Measurements from ENCODE around the gene TTC4.
"Not testable (repeated sequence)": the region's sequence is repeated elsewhere in the genome, so short reads cannot be mapped to it uniquely, and the experiment has no call there.

TTC4 gene

DNA sequence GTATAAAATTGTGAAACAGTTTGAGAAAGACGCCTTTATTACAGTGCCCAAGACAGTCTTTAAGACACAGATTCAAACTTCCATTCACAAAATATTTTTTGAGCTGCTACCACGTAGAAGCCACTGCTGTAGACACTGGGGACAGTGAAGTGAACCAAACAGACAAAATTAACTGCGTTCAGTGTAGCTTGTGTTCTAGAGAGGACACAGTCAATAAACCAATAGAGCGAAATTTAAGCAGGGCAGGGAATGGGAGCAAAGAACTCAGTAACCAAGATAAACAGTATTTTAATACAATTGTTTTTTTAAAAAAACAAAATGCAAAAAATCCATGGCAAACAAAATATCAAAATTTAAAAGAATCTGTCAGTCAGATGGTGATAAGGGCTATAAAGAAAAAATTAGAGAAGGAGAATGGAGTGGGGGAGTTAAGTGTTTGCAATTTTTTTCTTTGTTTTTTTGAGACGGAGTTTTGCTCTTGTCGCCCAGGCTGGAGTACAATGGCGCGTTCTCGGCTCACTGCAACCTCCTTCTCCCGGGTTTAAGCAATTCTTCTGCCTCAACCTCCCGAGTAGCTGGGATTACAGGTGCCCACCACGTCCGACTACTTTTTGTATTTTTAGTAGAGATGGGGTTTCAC lies 49.4 kb downstream of the TTC4 start:
- Histone ChIP-seq H3K27me3 (ENCODE audit: control insufficient read depth, insufficient read depth, low read length) (no peaks in the 10 kb centered on the region), H3K4me3 (ENCODE audit: low read length) (peak overlapping the region; percentile 11; the same call in 1 of the 2 replicates), H3K9me3 (ENCODE audit: control insufficient read depth, insufficient read depth, low read length) (no peaks in the 10 kb centered on the region), H3K27ac (ENCODE audit: low read length) (no peak overlapping the region), H3K4me1 (ENCODE audit: control insufficient read depth, insufficient read depth, low read length) (0 out of 2 replicates have a peak, but pooled peaks cover 2% of the 10 kb centered on the region), H3K36me3 (ENCODE audit: control insufficient read depth, insufficient read depth, low read length) (no peaks in the 10 kb centered on the region)
- DNase-seq (ENCODE audit: low read depth, low spot score), result no peak
- 100% methylated on average over 1 of the region's 13 CpGs for WGBS (ENCODE audit: insufficient coverage, insufficient read length)

- H3K9me3 ChIP-seq (ENCODE audit: control insufficient read depth, insufficient read depth, low read length), result no peaks in the 10 kb centered on the region
- DNase-seq (ENCODE audit: low read depth, low spot score), result no peak
- no peak overlapping the region for H3K27ac ChIP-seq (ENCODE audit: low read length)
- 0 out of 2 replicates have a peak, but pooled peaks cover 2% of the 10 kb centered on the region for H3K4me1 ChIP-seq (ENCODE audit: control insufficient read depth, insufficient read depth, low read length)
- WGBS (ENCODE audit: insufficient coverage, insufficient read length), result no CpG with 5 or more reads among the region's 4 CpGs
- H3K27me3 ChIP-seq (ENCODE audit: control insufficient read depth, insufficient read depth, low read length), result no peaks in the 10 kb centered on the region
- no peak overlapping the region for H3K4me3 ChIP-seq (ENCODE audit: low read length)
- no peaks in the 10 kb centered on the region for H3K36me3 ChIP-seq (ENCODE audit: control insufficient read depth, insufficient read depth, low read length)
These were observed 51.1 kb downstream of the TTC4 start for GRCh38 chr1:54766726-54767125.

GRCh38 chr1:54767526-54767925 lies 51.9 kb downstream of the TTC4 start:
- no CpG with 5 or more reads among the region's 6 CpGs for WGBS (ENCODE audit: insufficient coverage, insufficient read length)

GRCh38 chr1:54768093-54768492 lies 52.4 kb downstream of the TTC4 start:
- H3K27ac ChIP-seq (ENCODE audit: low read length), result no peak overlapping the region
- DNase-seq (ENCODE audit: low read depth, low spot score), result no peak
- no peaks in the 10 kb centered on the region for H3K27me3 ChIP-seq (ENCODE audit: control insufficient read depth, insufficient read depth, low read length)
- no peaks in the 10 kb centered on the region for H3K9me3 ChIP-seq (ENCODE audit: control insufficient read depth, insufficient read depth, low read length)
- 0 out of 2 replicates have a peak, but pooled peaks cover 2% of the 10 kb centered on the region for H3K4me1 ChIP-seq (ENCODE audit: control insufficient read depth, insufficient read depth, low read length)
- H3K36me3 ChIP-seq (ENCODE audit: control insufficient read depth, insufficient read depth, low read length), result no peaks in the 10 kb centered on the region
- no peak overlapping the region for H3K4me3 ChIP-seq (ENCODE audit: low read length)
- no CpG with 5 or more reads among the region's 5 CpGs for WGBS (ENCODE audit: insufficient coverage, insufficient read length)

More at GRCh38 chr1:54767526-54767925, 51.9 kb downstream of the TTC4 start:
- Histone ChIP-seq H3K4me1 (ENCODE audit: control insufficient read depth, insufficient read depth, low read length) (0 out of 2 replicates have a peak, but pooled peaks cover 2% of the 10 kb centered on the region), H3K9me3 (ENCODE audit: control insufficient read depth, insufficient read depth, low read length) (no peaks in the 10 kb centered on the region), H3K4me3 (ENCODE audit: low read length) (no peak overlapping the region), H3K27me3 (ENCODE audit: control insufficient read depth, insufficient read depth, low read length) (no peaks in the 10 kb centered on the region), H3K27ac (ENCODE audit: low read length) (no peak overlapping the region), H3K36me3 (ENCODE audit: control insufficient read depth, insufficient read depth, low read length) (no peaks in the 10 kb centered on the region)
- DNase-seq (ENCODE audit: low read depth, low spot score), result no peak

DNA sequence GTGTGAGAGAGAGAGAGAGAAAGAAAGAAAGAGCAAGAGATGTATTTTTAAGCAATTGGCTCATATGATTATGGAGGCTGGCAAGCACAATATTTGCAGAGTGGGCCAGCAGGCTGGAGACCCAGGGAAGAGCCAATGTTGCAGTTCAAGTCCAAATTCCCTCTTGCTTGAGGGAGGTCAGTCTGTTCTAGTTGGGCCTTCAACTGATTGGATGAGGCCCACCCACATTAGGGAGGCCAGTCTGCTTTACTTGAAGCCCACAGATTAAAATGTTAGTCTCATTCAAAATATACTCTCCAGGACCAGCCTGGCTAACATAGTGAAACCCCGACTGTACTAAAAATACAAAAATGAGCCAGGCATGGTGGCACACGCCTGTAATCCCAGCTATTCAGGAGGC lies 57.3 kb downstream of the TTC4 start:
- H3K27me3 ChIP-seq (ENCODE audit: control insufficient read depth, insufficient read depth, low read length), result no peaks in the 10 kb centered on the region; the same call in 1 of the 2 replicates

DNA sequence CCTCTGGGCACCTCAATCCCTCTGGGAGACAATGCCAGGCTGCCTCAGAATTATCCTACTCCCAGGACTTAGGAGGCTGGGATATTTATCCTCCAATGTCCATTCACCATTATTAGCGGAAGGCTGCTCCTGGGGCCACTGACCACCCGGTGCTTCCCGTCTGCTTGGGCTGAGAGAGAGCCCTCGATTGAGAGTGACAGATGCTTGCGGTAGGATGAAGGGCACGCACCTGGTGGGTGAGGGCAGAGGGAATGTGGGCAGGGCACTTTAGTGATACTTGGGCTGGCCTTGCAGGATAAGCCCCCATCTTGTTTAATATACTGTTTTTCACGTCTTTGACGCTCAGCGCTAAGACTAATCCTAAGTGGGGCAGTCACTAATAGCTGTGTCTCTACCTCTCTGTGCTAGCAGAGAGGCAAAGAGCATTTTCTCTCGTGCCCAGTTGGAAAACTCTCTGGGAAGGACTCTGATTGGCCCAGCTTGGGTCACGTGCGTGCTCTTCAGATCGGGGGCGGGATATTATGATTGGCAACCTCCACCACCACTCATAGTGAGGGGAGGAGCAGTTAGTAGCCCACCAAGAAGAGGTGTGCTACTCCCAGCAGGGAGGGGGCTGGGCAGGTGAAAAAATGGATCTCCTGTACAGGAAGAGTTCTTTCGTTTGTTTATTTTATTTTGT lies 59.3 kb downstream of the TTC4 start:
- Histone ChIP-seq H3K27ac (ENCODE audit: low read length) (no peak overlapping the region), H3K9me3 (ENCODE audit: control insufficient read depth, insufficient read depth, low read length) (no peaks in the 10 kb centered on the region), H3K36me3 (ENCODE audit: control insufficient read depth, insufficient read depth, low read length) (no peaks in the 10 kb centered on the region), H3K4me1 (ENCODE audit: control insufficient read depth, insufficient read depth, low read length) (0 out of 2 replicates have a peak, but pooled peaks cover 2% of the 10 kb centered on the region), H3K4me3 (ENCODE audit: low read length) (no peak overlapping the region), H3K27me3 (ENCODE audit: control insufficient read depth, insufficient read depth, low read length) (no peaks in the 10 kb centered on the region; the same call in 1 of the 2 replicates)
- WGBS (ENCODE audit: insufficient coverage, insufficient read length), result no CpG with 5 or more reads among the region's 15 CpGs
- DNase-seq (ENCODE audit: low read depth, low spot score), result no peak

More for the DNA sequence above, 57.3 kb downstream of the TTC4 start:
- no peak for DNase-seq (ENCODE audit: low read depth, low spot score)
- H3K4me3 ChIP-seq (ENCODE audit: low read length), result no peak overlapping the region
- no peaks in the 10 kb centered on the region for H3K36me3 ChIP-seq (ENCODE audit: control insufficient read depth, insufficient read depth, low read length)
- H3K9me3 ChIP-seq (ENCODE audit: control insufficient read depth, insufficient read depth, low read length), result no peaks in the 10 kb centered on the region
- H3K27ac ChIP-seq (ENCODE audit: low read length), result no peak overlapping the region
- H3K4me1 ChIP-seq (ENCODE audit: control insufficient read depth, insufficient read depth, low read length), result 0 out of 2 replicates have a peak, but pooled peaks cover 2% of the 10 kb centered on the region
- no CpG with 5 or more reads among the region's 2 CpGs for WGBS (ENCODE audit: insufficient coverage, insufficient read length)

DNA sequence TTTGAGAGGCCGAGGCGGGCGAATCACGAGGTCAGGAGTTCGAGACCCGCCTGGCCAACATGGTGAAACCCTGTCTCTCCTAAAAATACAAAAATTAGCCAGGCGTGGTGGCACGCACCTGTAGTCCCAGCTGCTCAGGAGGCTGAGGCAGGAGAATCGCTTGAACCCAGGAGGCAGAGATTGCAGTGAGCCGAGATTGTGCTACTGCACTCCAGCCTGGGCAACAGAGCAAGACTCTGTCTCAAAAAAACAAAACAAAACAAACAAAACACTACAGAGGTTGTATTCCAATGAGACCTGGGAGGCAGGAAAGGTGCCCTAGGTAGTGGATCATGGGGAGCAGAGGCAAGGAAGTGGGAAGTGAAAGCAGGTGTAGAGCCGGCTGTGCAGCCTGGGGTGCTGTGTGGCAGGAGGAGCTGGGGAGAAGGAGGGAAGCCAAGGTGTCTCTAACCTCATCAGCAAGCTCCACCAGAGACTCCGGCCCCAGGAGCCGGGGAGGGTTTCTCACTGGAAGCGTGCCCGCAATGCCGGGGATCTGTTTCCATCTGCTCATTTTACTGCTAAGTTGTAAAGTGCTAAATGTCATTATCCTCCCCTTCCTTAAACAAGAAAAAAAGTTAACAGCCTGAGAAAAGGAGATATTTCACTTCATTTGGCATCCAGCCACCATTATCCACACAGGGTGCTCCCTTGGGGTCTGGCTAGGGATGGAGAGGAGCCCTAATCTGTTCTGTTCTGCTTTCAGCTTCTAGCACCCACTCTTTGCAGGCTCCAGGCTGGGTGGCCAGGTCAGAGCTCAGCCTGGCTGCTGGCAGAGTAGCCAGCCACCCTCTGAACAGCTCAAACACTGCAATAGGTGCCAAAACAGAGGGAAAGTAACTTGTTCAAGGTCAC lies 60.4 kb downstream of the TTC4 start:
- not testable (repeated sequence) for H3K9me3 ChIP-seq (ENCODE audit: control insufficient read depth, insufficient read depth, low read length); H3K4me1 ChIP-seq (ENCODE audit: control insufficient read depth, insufficient read depth, low read length); H3K4me3 ChIP-seq (ENCODE audit: low read length); H3K27me3 ChIP-seq (ENCODE audit: control insufficient read depth, insufficient read depth, low read length); H3K36me3 ChIP-seq (ENCODE audit: control insufficient read depth, insufficient read depth, low read length); DNase-seq (ENCODE audit: low read depth, low spot score); H3K27ac ChIP-seq (ENCODE audit: low read length)
- no CpG with 5 or more reads among the region's 16 CpGs for WGBS (ENCODE audit: insufficient coverage, insufficient read length)

DNA sequence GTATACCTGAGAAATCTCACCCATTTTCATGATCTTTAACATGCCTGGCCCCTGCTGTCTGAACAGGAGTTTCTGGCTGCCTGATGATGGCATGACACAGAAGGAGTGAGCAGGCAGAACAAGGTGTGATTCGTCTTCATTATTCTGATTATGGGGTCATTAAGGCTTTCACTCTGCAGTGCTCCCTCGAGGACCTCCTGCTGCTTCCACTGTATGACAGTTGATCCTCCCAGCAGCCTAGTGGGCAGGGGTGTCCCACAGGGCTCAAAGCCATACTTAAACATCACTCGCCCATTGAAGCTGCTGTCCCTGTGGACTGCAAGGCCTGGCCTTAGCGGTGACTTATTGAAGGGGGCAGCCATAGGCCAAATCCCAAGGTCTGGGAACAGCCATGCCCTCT lies 61.4 kb downstream of the TTC4 start:
- H3K4me3 ChIP-seq (ENCODE audit: low read length), result no peak overlapping the region
- no CpG with 5 or more reads among the region's 4 CpGs for WGBS (ENCODE audit: insufficient coverage, insufficient read length)
- no peaks in the 10 kb centered on the region for H3K9me3 ChIP-seq (ENCODE audit: control insufficient read depth, insufficient read depth, low read length)
- peaks cover 4% of the 10 kb centered on the region; the same call in 1 of the 2 replicates for H3K4me1 ChIP-seq (ENCODE audit: control insufficient read depth, insufficient read depth, low read length)
- no peak overlapping the region for H3K27ac ChIP-seq (ENCODE audit: low read length)
- peaks cover 15% of the 10 kb centered on the region; the same call in 1 of the 2 replicates for H3K27me3 ChIP-seq (ENCODE audit: control insufficient read depth, insufficient read depth, low read length)
- no peaks in the 10 kb centered on the region for H3K36me3 ChIP-seq (ENCODE audit: control insufficient read depth, insufficient read depth, low read length)
- DNase-seq (ENCODE audit: low read depth, low spot score), result no peak

- Histone ChIP-seq H3K9me3 (ENCODE audit: control insufficient read depth, insufficient read depth, low read length) (no peaks in the 10 kb centered on the region), H3K27me3 (ENCODE audit: control insufficient read depth, insufficient read depth, low read length) (peaks cover 19% of the 10 kb centered on the region), H3K36me3 (ENCODE audit: control insufficient read depth, insufficient read depth, low read length) (no peaks in the 10 kb centered on the region), H3K4me1 (ENCODE audit: control insufficient read depth, insufficient read depth, low read length) (peaks cover 4% of the 10 kb centered on the region; the same call in 1 of the 2 replicates), H3K27ac (ENCODE audit: low read length) (no peak overlapping the region), H3K4me3 (ENCODE audit: low read length) (no peak overlapping the region)
- no peak for DNase-seq (ENCODE audit: low read depth, low spot score)
- WGBS (ENCODE audit: insufficient coverage, insufficient read length), result no CpG with 5 or more reads among the region's 4 CpGs
These were observed 61.8 kb downstream of the TTC4 start for GRCh38 chr1:54777431-54777830.

Data from iPS DF 6.9 (cell line).